Suprapubic skin (tissue), 4 donors: ENCODE results near the gene ZDHHC1.

Experiments
- CTCF ChIP-seq, 2 donors: fragments of 200-600 bp in 1 of 2; fragments of 450-650 bp in 1 of 2; sonication (generic) in 1 of 2; IDR thresholded peaks; one replicate each; pipeline ENCODE4 v1.5.1; 2016 to 2019; ENCODE audit warnings: antibody characterized with exemption in 2 of 2, mild to moderate bottlenecking in 1 of 2, moderate library complexity in 1 of 2
- EP300 ChIP-seq: sonication (generic); formaldehyde crosslinking; IDR thresholded peaks from one replicate; pipeline ENCODE4 v1.6.1; 2017; ENCODE audit warnings: antibody characterized with exemption
- POLR2AphosphoS5 ChIP-seq, 3 donors: sonication (generic); formaldehyde crosslinking; IDR thresholded peaks; one replicate each; pipeline ENCODE4 v1.6.1; 2017; ENCODE audit warnings: antibody characterized with exemption in 3 of 3

DNA sequence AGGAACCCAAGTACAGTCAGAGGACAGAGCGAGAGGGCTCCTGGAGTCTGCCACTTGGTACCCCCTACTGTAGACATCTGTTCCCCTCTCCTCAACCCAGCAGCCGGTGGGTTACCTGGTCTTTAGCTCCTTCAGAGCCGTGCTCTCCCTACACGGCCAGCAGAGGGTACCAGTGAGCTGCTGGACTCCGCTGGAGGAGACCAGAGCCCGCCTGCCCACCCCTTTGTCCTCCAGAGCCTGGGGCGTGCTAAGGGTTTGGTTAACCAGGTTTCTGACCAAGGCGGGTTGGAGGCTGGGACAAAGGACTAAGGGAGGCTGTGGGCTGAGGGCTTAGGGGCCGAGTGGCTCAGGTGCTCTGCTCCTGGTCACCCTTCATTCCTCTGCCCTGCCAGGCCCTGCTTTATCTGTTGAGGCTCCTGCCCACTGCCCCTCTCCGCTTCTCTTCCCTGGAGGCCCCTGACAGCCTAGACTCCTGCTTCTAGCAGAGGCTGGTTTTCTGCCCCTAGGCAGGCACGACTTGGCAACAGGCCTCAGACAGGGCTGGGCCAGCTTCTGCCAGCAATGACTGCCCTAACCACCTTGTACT is 12.0 kb upstream of the ZDHHC1 start:
- TF ChIP-seq CTCF (IDR thresholded peaks at IDR 0.05) (peak; percentile 64 to 83), EP300 (no peak), POLR2AphosphoS5 (IDR thresholded peaks at IDR 0.05) (no peak)
